Activated T-cell treated with anti-CD3 and anti-CD28 coated beads, Interleukin-2, amount 50 U/mL, for 1 hour (primary cell): Measurements from ENCODE around the gene AKAP13.

ENCODE experiments used
- DNase-seq: peaks from one replicate; pipeline ENCODE4 v3.0.0-alpha.2; 2020

AKAP13 gene

GRCh38 chr15:85451099-85451700 lies 70.8 kb downstream of the AKAP13 start:
- no peak for DNase-seq

- no peak for DNase-seq
Measured at GRCh38 chr15:85452436-85452835, 72.0 kb downstream of the AKAP13 start.

- DNase-seq: no peak
Measured at GRCh38 chr15:85453144-85453872, 72.9 kb downstream of the AKAP13 start.

- no peak for DNase-seq
Measured at GRCh38 chr15:85454403-85454802, 74.0 kb downstream of the AKAP13 start.

- DNase-seq: no peak
Measured at GRCh38 chr15:85455891-85456290, 75.5 kb downstream of the AKAP13 start.

- no peak for DNase-seq
Measured at GRCh38 chr15:85456798-85457197, 76.4 kb downstream of the AKAP13 start.

- DNase-seq: no peak
Measured at GRCh38 chr15:85457392-85457968, 77.1 kb downstream of the AKAP13 start.

GRCh38 chr15:85458764-85459163 lies 78.4 kb downstream of the AKAP13 start:
- no peak for DNase-seq

GRCh38 chr15:85462029-85462428 lies 81.6 kb downstream of the AKAP13 start:
- no peak for DNase-seq

- DNase-seq: no peak
Measured at GRCh38 chr15:85463276-85463892, 83.0 kb downstream of the AKAP13 start.

GRCh38 chr15:85463976-85464375 lies 83.6 kb downstream of the AKAP13 start:
- DNase-seq: no peak

- no peak for DNase-seq
Measured at GRCh38 chr15:85464471-85464870, 84.1 kb downstream of the AKAP13 start.

- no peak for DNase-seq
Measured at GRCh38 chr15:85470563-85471271, 90.3 kb downstream of the AKAP13 start.

- no peak for DNase-seq
Measured at GRCh38 chr15:85472349-85472748, 91.9 kb downstream of the AKAP13 start.

- no peak for DNase-seq
Measured at GRCh38 chr15:85473455-85473854, 93.1 kb downstream of the AKAP13 start.

GRCh38 chr15:85474700-85475316 lies 94.4 kb downstream of the AKAP13 start:
- DNase-seq: no peak

- no peak for DNase-seq
Measured at GRCh38 chr15:85475317-85475701, 94.9 kb downstream of the AKAP13 start.

- DNase-seq: no peak
Measured at GRCh38 chr15:85475711-85476110, 95.3 kb downstream of the AKAP13 start.

- no peak for DNase-seq
Measured at GRCh38 chr15:85477061-85477460, 96.7 kb downstream of the AKAP13 start.

- DNase-seq: no peak
Measured at GRCh38 chr15:85477730-85478129, 97.3 kb downstream of the AKAP13 start.

- DNase-seq: no peak
Measured at GRCh38 chr15:85479071-85479647, 98.8 kb downstream of the AKAP13 start.

GRCh38 chr15:85480923-85481322 lies 100.5 kb downstream of the AKAP13 start:
- no peak for DNase-seq
